Skeletal muscle satellite cell (primary cell): ENCODE results near the gene CHRNA9. TPM values are rescaled to one million over a fixed set of nuclear protein-coding genes. Genes with fewer than 3 reads are reported as not detected.
"Not testable (repeated sequence)": the region's sequence is repeated elsewhere in the genome, so short reads cannot be mapped to it uniquely, and the experiment has no call there.

Source experiments
- H3K27me3 ChIP-seq: 2 replicates; pipeline ENCODE4 v1.7.0; 2013; ENCODE audit warnings: low read length; ENCODE audit not compliant: control insufficient read depth, insufficient read depth
- H3K36me3 ChIP-seq: 2 replicates; pipeline ENCODE4 v1.7.0; 2013; ENCODE audit warnings: mild to moderate bottlenecking, control low read depth, low read length; ENCODE audit not compliant: insufficient read depth
- H3K4me1 ChIP-seq: 2 replicates; pipeline ENCODE4 v1.7.0; 2013; ENCODE audit warnings: low read length; ENCODE audit not compliant: control insufficient read depth, insufficient read depth
- H3K4me2 ChIP-seq: 2 replicates; pipeline ENCODE4 v1.7.0; 2013; ENCODE audit warnings: mild to moderate bottlenecking, low read length
- H3K4me3 ChIP-seq: 2 replicates; pipeline ENCODE4 v1.7.0; 2013; ENCODE audit warnings: low read length
- H3K9ac ChIP-seq: 2 replicates; pipeline ENCODE4 v1.7.0; 2013; ENCODE audit warnings: mild to moderate bottlenecking, low read depth, low read length, moderate library complexity
- H3K9me3 ChIP-seq: replicated peaks from 2 replicates; pipeline ENCODE4 v1.7.0; 2013; ENCODE audit warnings: mild to moderate bottlenecking, control low read depth, low read length
- total RNA-seq: library from RNA; depleted of rRNA; stranded (reverse); fragments of >200 nt; gene quantifications from 2 replicates; pipeline ENCODE4 v1.2.3, GENCODE V29; 2012; rRNA removed

CHRNA9 gene
- under 0.01 TPM in 1 of 2 replicates, not detected in the other for total RNA-seq

GRCh38 chr4:40334591-40335524 lies at the start of gene CHRNA9:
Gene CHRNA9 (plus strand): TSS chr4:40335333. CDS start chr4:40335468, 135 bp downstream.
- Histone ChIP-seq H3K4me3 (no peak within 1 kb of the TSS), H3K4me1 (peaks cover 28% of the 10 kb centered on the region), H3K36me3 (no peaks in the 10 kb centered on the region), H3K9me3 (no peaks in the 10 kb centered on the region), H3K9ac (no peak within 1 kb of the TSS), H3K27me3 (no peaks in the 10 kb centered on the region), H3K4me2 (peak within 1 kb of the TSS; percentile 68)

GRCh38 chr4:40285692-40286091 lies 49.4 kb upstream of the CHRNA9 start:
- no peaks in the 10 kb centered on the region for H3K4me1 ChIP-seq
- H3K36me3 ChIP-seq, result no peaks in the 10 kb centered on the region

GRCh38 chr4:40288566-40288965 lies 46.6 kb upstream of the CHRNA9 start:
- Histone ChIP-seq H3K27me3 (no peaks in the 10 kb centered on the region), H3K9me3 (no peaks in the 10 kb centered on the region), H3K4me3 (no peak overlapping the region), H3K36me3 (no peaks in the 10 kb centered on the region), H3K4me2 (no peak overlapping the region), H3K4me1 (peaks cover 9% of the 10 kb centered on the region), H3K9ac (no peak overlapping the region)

More at GRCh38 chr4:40285692-40286091, 49.4 kb upstream of the CHRNA9 start:
- Histone ChIP-seq H3K27me3 (no peaks in the 10 kb centered on the region), H3K4me3 (no peak overlapping the region), H3K9ac (no peak overlapping the region), H3K9me3 (no peaks in the 10 kb centered on the region), H3K4me2 (no peak overlapping the region)

GRCh38 chr4:40289366-40290188 lies 45.6 kb upstream of the CHRNA9 start:
- Histone ChIP-seq H3K9me3 (no peaks in the 10 kb centered on the region), H3K9ac (no peak overlapping the region), H3K4me3 (no peak overlapping the region), H3K36me3 (no peaks in the 10 kb centered on the region), H3K4me1 (peaks cover 9% of the 10 kb centered on the region), H3K4me2 (peak overlapping the region; percentile 34), H3K27me3 (no peaks in the 10 kb centered on the region)

GRCh38 chr4:40290611-40291186 lies 44.4 kb upstream of the CHRNA9 start:
- H3K4me2 ChIP-seq, H3K9me3 ChIP-seq, H3K36me3 ChIP-seq, H3K27me3 ChIP-seq, H3K4me3 ChIP-seq, H3K9ac ChIP-seq, H3K4me1 ChIP-seq: not testable (repeated sequence)

GRCh38 chr4:40292313-40292759 lies 42.8 kb upstream of the CHRNA9 start:
- Histone ChIP-seq H3K4me1 (peaks cover 14% of the 10 kb centered on the region), H3K36me3 (no peaks in the 10 kb centered on the region), H3K27me3 (no peaks in the 10 kb centered on the region)

GRCh38 chr4:40294339-40294738 lies 40.8 kb upstream of the CHRNA9 start:
- Histone ChIP-seq H3K4me2 (no peak overlapping the region), H3K9ac (no peak overlapping the region), H3K36me3 (no peaks in the 10 kb centered on the region), H3K9me3 (peaks cover 6% of the 10 kb centered on the region), H3K27me3 (no peaks in the 10 kb centered on the region), H3K4me1 (peaks cover 18% of the 10 kb centered on the region), H3K4me3 (no peak overlapping the region)

More at GRCh38 chr4:40292313-40292759, 42.8 kb upstream of the CHRNA9 start:
- no peak overlapping the region for H3K4me3 ChIP-seq
- no peak overlapping the region for H3K9ac ChIP-seq
- no peak overlapping the region for H3K4me2 ChIP-seq
- peaks cover 6% of the 10 kb centered on the region for H3K9me3 ChIP-seq

- H3K27me3 ChIP-seq, H3K4me2 ChIP-seq, H3K9ac ChIP-seq, H3K4me3 ChIP-seq, H3K36me3 ChIP-seq, H3K9me3 ChIP-seq: not testable (repeated sequence)
- peaks cover 22% of the 10 kb centered on the region for H3K4me1 ChIP-seq
Measured at GRCh38 chr4:40295030-40295429, 40.1 kb upstream of the CHRNA9 start.

- H3K9ac ChIP-seq, result no peak overlapping the region
- H3K36me3 ChIP-seq, result no peaks in the 10 kb centered on the region
- no peaks in the 10 kb centered on the region for H3K27me3 ChIP-seq
- H3K9me3 ChIP-seq, result peaks cover 6% of the 10 kb centered on the region
- H3K4me3 ChIP-seq, result no peak overlapping the region
- peaks cover 22% of the 10 kb centered on the region for H3K4me1 ChIP-seq
- no peak overlapping the region for H3K4me2 ChIP-seq
Measured at GRCh38 chr4:40295572-40295971, 39.6 kb upstream of the CHRNA9 start.

- H3K9me3 ChIP-seq, result peaks cover 6% of the 10 kb centered on the region
- no peak overlapping the region for H3K4me2 ChIP-seq
Measured at GRCh38 chr4:40299126-40299525, 36.0 kb upstream of the CHRNA9 start.

GRCh38 chr4:40299811-40300292 lies 35.3 kb upstream of the CHRNA9 start:
- no peak overlapping the region for H3K4me2 ChIP-seq
- H3K4me1 ChIP-seq, result peaks cover 13% of the 10 kb centered on the region
- H3K9ac ChIP-seq, result no peak overlapping the region
- H3K4me3 ChIP-seq, result no peak overlapping the region
- peaks cover 9% of the 10 kb centered on the region for H3K9me3 ChIP-seq
- H3K27me3 ChIP-seq, result no peaks in the 10 kb centered on the region
- no peaks in the 10 kb centered on the region for H3K36me3 ChIP-seq

More at GRCh38 chr4:40299126-40299525, 36.0 kb upstream of the CHRNA9 start:
- Histone ChIP-seq H3K4me1 (peaks cover 13% of the 10 kb centered on the region), H3K4me3 (no peak overlapping the region), H3K9ac (no peak overlapping the region), H3K27me3 (no peaks in the 10 kb centered on the region), H3K36me3 (no peaks in the 10 kb centered on the region)
